ENCODE data around the gene SIRT6. TPM values are rescaled to one million over a fixed set of nuclear protein-coding genes. Genes with fewer than 3 reads are reported as not detected.

The SIRT6 gene
- total RNA-seq, 4 donors from 2014 or later, result 10.0 to 35.0 (median 27.1) TPM

GRCh38 chr19:4124638-4125037 lies 57.7 kb downstream of the SIRT6 start:
- peak overlapping the region in 2 of 4 donors; percentile 81 to 87 for H3K27ac ChIP-seq
- 39 to 68% methylated on average over 4 to 7 of the region's 8 CpGs for WGBS, 2 donors (ENCODE audit: low coverage in 1 of 2)
- H3K27me3 ChIP-seq, result peaks cover 2% of the 10 kb centered on the region
- no peak for TF ChIP-seq POLR2AphosphoS5 (IDR thresholded peaks at IDR 0.05)
- no peak for TF ChIP-seq EP300 (IDR thresholded peaks at IDR 0.05)
- TF ChIP-seq CTCF (IDR thresholded peaks at IDR 0.05), result no peak
- no peak for TF ChIP-seq POLR2A (IDR thresholded peaks at IDR 0.05)
- H3K4me1 ChIP-seq, result peaks cover 4 to 47% (median 16%) of the 10 kb centered on the region in 3 donors
- no peaks in the 10 kb centered on the region for H3K9me3 ChIP-seq
- no peak for ATAC-seq
- peak overlapping the region; percentile 84 to 98 for H3K4me3 ChIP-seq
- H3K36me3 ChIP-seq, result peaks cover 0 to 10% of the 10 kb centered on the region in 2 donors

Small RNA genes within 50 kb of the gene (small RNA-seq; reads per million reads assigned to genes)
- 0 reads per million in 4 donors for gene RF00017

Other genes with a start within 250 kb of the SIRT6 start
- gene NMRK2, start 249.5 kb downstream of the SIRT6 start, total RNA-seq, result 1 to 10 TPM in 2 of 4 donors, under 1 TPM in 1, not detected in 1; 0.69 to 8.6 (median 7.3) TPM
- 100 to 1,000 TPM; 192 to 257 (median 235) TPM for gene DAPK3, start 211.5 kb downstream of the SIRT6 start, total RNA-seq
- gene EEF2, start 197.1 kb downstream of the SIRT6 start, total RNA-seq, result 1,000 to 10,000 TPM; 2,212 to 2,463 (median 2,311) TPM
- 10 to 100 TPM; 15.3 to 26.4 (median 16.8) TPM for gene PIAS4, start 174.8 kb downstream of the SIRT6 start, total RNA-seq
- gene ZBTB7A, start 115.7 kb downstream of the SIRT6 start, total RNA-seq, result 100 to 1,000 TPM in 1 of 4 donors, 10 to 100 TPM in 3; 65.6 to 122 (median 82.4) TPM
- 100 to 1,000 TPM in 1 of 4 donors, 10 to 100 TPM in 3; 53.3 to 112 (median 69.7) TPM for gene MAP2K2, start 58.4 kb downstream of the SIRT6 start, total RNA-seq
- gene CREB3L3, start 28.9 kb downstream of the SIRT6 start, total RNA-seq, result not detected
- gene ANKRD24, start 126 bp upstream of the SIRT6 start, total RNA-seq, result 1 to 10 TPM in 3 of 4 donors, under 1 TPM in 1; 0.12 to 2.6 (median 1.2) TPM
- gene EBI3, start 47.0 kb upstream of the SIRT6 start, total RNA-seq, result 1 to 10 TPM in 1 of 4 donors, under 1 TPM in 2, not detected in 1; 0.54 to 8.2 (median 0.96) TPM
- 10 to 100 TPM; 20.0 to 24.6 (median 21.6) TPM for gene YJU2, start 64.5 kb upstream of the SIRT6 start, total RNA-seq
- not detected for gene SHD, start 96.7 kb upstream of the SIRT6 start, total RNA-seq
- under 1 TPM in 2 of 4 donors, not detected in 2; 0.35 to 0.67 TPM for gene TMIGD2, start 119.8 kb upstream of the SIRT6 start, total RNA-seq
- gene FSD1, start 122.0 kb upstream of the SIRT6 start, total RNA-seq, result under 1 TPM in 1 of 4 donors, not detected in 3; 0.67 TPM
- gene STAP2, start 156.3 kb upstream of the SIRT6 start, total RNA-seq, result 1 to 10 TPM in 3 of 4 donors, not detected in 1; 1.4 to 5.6 (median 4.9) TPM
- gene MPND, start 161.0 kb upstream of the SIRT6 start, total RNA-seq, result 1 to 10 TPM; 4.7 to 7.5 (median 6.0) TPM
- 10 to 100 TPM; 48.2 to 67.7 (median 53.0) TPM for gene SH3GL1, start 218.0 kb upstream of the SIRT6 start, total RNA-seq
- gene CHAF1A, start 220.1 kb upstream of the SIRT6 start, total RNA-seq, result 10 to 100 TPM in 1 of 4 donors, 1 to 10 TPM in 3; 2.4 to 11.9 (median 7.4) TPM

All from gastroesophageal sphincter (tissue), 4 donors.